ENCODE data around the gene SHROOM3. TPM values are rescaled to one million over a fixed set of nuclear protein-coding genes. Genes with fewer than 3 reads are reported as not detected.

SHROOM3 gene
- total RNA-seq, 1 experiment from 2014 or later: 27.6 TPM

- no peak overlapping the region for H4K8ac ChIP-seq (replicated peaks; ENCODE audit: insufficient read length, low read depth, low read length)
- no peak overlapping the region for H3K4ac ChIP-seq (ENCODE audit: low read depth, low read length)
- no peak overlapping the region for H2BK12ac ChIP-seq (ENCODE audit: insufficient read length, low read depth, low read length)
- no peaks in the 10 kb centered on the region for H3K23me2 ChIP-seq (ENCODE audit: insufficient read length, low read depth, low read length, poor library complexity, severe bottlenecking)
- no peak overlapping the region for H4K91ac ChIP-seq (ENCODE audit: insufficient read length, low read depth, low read length)
- H2BK15ac ChIP-seq (ENCODE audit: low read depth, low read length): no peak overlapping the region
- Mint-ChIP-seq H3K36me3 (ENCODE audit: insufficient read depth in 1 of 3, low read depth in 3 of 3) (no peaks in the 10 kb centered on the region), H3K4me1 (peaks cover 11 to 17% of the 10 kb centered on the region in 2 experiments; a peak in 3 of 4 replicates), H3K27ac (no peak overlapping the region), H3K9me3 (no peaks in the 10 kb centered on the region; a peak in 1 of 5 replicates), H3K27me3 (ENCODE audit: low read depth) (no peaks in the 10 kb centered on the region; the same call in 1 of the 2 replicates), H3K4me3 (no peak overlapping the region)
- no peak overlapping the region for H2AK5ac ChIP-seq (ENCODE audit: insufficient read length, low read length)
- H3K4me2 ChIP-seq (ENCODE audit: insufficient read depth, insufficient read length, low read length): no peak overlapping the region
- no peaks in the 10 kb centered on the region for H3K27me3 ChIP-seq (ENCODE audit: insufficient read depth, low read length)
- H3K4me1 ChIP-seq (ENCODE audit: insufficient read depth, low read length): no peaks in the 10 kb centered on the region
- no peak overlapping the region for H4K5ac ChIP-seq (ENCODE audit: insufficient read length, low read depth, low read length)
- no peak overlapping the region for H2BK120ac ChIP-seq (ENCODE audit: low read depth, low read length, poor library complexity, severe bottlenecking)
- H3K79me2 ChIP-seq (ENCODE audit: insufficient read depth, low read length): no peaks in the 10 kb centered on the region
- no peak overlapping the region for H3K18ac ChIP-seq (ENCODE audit: insufficient read length, low read depth, low read length)
- DNase-seq: no peak
- TF ChIP-seq CTCF (conservative IDR thresholded peaks at IDR 0.05): no peak
- H3T11ph ChIP-seq (ENCODE audit: low read length): no peak overlapping the region
- no peak overlapping the region for H3K56ac ChIP-seq (ENCODE audit: insufficient read length, low read depth, low read length)
- no peak overlapping the region for H3K27ac ChIP-seq (ENCODE audit: insufficient read length, low read depth, low read length)
- H3K23ac ChIP-seq (ENCODE audit: insufficient read length, low read depth, low read length): no peak overlapping the region
- H4K20me1 ChIP-seq (ENCODE audit: control insufficient read depth, insufficient read depth, insufficient read length): no peaks in the 10 kb centered on the region
- H2BK5ac ChIP-seq (ENCODE audit: insufficient read length, low read length): no peak overlapping the region
- no peak overlapping the region for H3K14ac ChIP-seq (ENCODE audit: insufficient read depth, low read length)
- H3K9me3 ChIP-seq (ENCODE audit: control insufficient read depth, low read depth, low read length): no peaks in the 10 kb centered on the region
- H2BK20ac ChIP-seq (ENCODE audit: low read depth, low read length, poor library complexity, severe bottlenecking): no peak overlapping the region
- H3K9ac ChIP-seq (ENCODE audit: extremely low read depth, insufficient read length, low read length): no peak overlapping the region
- no peaks in the 10 kb centered on the region for H3K79me1 ChIP-seq (ENCODE audit: insufficient read depth, low read depth, low read length, poor library complexity, severe bottlenecking)
- H2AFZ ChIP-seq (ENCODE audit: low read length): no peak overlapping the region
- no CpG with 5 or more reads among the region's 1 CpG for WGBS (ENCODE audit: extremely low coverage, insufficient read length, low lambda C conversion rate)
Measured at GRCh38 chr4:76681996-76682395, 247.0 kb downstream of the SHROOM3 start.
